ENCODE measurements around the gene CACNA1B.
"Not testable (repeated sequence)": the region's sequence is repeated elsewhere in the genome, so short reads cannot be mapped to it uniquely, and the experiment has no call there.

The CACNA1B gene

DNA sequence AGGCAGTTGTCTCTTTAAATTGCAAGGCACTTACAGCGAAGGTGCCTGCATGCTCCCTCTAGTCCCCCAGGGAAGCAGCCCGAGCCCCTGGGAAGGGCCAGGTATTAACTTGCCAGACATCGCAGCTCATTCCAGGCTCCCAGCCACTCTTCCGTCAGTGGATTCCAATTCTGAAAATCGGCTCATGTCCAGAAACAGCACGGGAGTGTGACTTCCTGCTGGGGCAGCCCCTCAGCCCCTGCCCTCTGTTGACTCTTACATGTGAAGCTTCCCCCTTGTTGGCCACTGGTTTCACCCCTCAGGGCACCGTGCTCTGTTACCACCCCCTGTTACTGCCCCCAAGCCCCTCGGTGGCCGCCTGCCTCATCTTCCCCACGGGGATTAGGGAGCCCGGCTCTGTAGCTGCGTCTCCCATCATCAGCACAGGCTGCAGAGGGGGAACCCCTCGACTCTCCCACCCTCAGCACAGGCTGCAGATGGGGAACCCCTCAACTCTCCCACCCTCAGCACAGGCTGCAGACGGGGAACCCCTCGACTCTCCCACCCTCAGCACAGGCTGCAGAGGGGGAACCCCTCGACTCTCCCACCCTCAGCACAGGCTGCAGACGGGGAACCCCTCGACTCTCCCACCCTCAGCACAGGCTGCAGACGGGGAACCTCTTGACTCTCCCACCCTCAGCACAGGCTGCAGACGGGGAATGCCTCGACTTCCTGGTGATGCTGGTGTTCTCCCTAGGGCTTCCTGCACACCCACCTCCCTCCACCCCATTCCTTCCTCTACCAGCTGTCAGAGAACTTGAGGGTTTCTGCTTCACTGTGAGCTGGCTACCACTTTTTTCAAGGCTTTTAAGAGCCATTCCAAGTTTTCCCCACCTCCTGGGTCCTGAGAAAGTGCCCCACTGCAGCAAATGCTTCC is 11.1 kb upstream of the CACNA1B start:
- no peak for DNase-seq

DNA sequence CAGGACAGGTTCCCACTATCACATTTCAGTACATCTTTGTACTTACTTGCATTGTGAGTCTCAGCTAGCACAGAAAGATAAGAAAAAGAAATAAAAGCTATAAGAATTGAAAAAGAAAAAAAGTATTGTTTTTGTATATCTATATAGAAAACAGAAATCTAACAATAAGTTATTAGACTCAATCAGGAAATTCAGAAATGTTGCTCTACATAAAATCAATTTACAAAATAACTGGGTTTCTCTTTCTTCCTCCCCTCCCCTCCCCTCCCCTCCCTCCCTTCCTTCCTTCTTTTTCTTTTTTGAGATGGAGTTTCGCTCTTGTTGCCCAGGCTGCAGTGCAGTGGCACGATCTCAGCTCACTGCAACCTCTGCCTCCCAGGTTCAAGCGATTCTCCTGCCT is 7.2 kb upstream of the CACNA1B start:
- DNase-seq: no peak

DNA sequence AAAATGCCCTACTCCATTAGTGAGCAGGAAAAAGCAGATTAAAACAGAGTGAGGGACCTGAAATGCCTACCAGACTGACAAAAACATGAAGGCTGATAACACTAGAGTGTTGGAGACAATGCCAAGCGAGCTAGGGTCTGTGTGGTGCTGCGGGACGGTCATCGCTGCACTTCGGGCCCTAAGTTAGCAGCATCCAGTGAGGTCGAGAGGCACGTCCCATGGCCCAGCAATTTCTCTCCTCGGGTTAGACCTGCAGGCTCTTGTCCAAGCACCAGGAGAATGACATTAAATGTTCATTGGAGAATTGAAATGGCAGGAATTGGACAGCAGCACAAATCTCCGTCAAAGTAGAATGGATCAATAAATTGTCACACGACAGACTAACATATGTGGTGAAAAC is 5.3 kb upstream of the CACNA1B start:
- DNase-seq: no peak

DNA sequence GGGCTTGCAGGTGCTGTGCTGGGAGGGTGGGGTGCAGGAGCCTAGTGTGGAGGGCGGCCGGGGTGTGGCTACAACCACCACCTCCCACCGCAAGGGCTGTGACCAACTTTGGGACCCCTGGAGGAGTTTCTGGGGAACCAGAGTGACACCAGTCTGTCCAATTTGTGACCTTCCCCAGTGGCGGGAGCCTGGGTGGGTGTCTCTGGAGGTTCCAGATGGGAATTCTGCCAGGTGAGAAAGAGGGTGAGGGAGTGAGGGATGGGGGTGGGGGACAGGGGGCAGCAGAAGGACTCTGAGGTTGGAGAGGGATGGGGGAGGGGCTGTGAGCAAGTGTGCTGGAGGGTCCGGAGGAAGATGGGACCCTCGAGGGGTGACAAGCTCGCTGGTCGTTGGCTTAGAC is 4.2 kb upstream of the CACNA1B start:
- DNase-seq: no peak

DNA sequence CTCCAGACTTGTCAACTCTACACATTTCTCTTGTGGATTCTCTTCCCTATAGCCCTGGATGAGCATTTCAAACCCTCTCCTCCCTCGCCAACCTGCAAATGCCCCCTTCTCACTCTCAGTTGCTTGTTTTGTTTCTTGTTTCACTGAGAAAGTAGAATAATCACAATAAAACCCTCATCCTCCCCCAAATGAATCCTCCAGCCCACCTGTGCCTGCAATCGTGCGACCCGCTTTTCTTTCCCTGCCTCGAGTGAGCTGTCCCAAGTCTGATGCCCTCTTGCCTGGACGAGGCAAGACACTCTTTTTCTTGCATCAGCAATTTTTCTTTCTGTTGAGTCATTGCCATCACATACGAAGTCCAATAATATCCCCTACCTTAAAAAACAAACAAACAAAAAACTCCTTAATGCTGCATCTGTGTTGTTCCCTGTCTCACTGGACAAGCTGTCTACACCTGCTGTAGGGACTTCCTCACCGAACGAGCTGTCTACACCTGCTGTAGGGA is 3.7 kb upstream of the CACNA1B start:
- DNase-seq: no peak

DNA sequence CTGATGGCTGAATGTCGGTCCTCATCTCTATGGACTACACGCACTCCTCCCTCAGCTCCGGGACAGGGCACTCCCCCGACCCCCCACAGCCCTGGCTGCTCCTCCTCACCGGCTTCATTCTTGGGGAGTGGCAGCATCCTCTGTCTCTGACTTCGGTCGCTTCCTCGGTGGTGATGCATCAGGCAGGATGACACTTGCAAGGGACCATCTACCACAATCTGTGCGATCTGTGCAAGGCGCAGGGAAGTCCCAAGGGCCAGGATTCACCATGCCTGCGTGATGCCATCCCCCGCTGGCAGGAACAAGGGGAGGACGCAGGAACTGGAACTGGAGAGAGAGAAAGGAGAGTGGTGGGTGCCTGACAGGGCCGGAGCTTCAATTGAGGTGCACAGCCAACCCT is 2.2 kb upstream of the CACNA1B start:
- no peak for DNase-seq

DNA sequence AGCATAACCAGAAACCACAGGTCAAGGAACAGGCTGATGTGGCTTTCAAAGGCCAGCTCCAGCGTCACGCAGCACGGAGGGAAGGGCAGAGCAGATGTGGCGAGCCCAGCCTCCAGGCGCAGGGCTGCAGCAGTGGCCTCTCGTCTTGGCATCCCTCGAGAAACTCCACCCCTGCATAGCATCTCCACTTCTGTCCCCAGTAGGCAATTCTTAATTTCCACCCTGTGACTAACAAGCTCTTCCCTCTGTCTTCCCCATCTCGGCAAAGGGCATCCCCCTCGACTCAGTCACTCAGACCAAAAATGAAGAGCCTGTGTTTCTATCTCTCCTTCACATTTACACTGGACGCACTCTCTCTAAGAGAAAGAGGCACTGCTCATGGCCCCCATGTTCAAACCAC is 1.7 kb upstream of the CACNA1B start:
- no peak for DNase-seq

DNA sequence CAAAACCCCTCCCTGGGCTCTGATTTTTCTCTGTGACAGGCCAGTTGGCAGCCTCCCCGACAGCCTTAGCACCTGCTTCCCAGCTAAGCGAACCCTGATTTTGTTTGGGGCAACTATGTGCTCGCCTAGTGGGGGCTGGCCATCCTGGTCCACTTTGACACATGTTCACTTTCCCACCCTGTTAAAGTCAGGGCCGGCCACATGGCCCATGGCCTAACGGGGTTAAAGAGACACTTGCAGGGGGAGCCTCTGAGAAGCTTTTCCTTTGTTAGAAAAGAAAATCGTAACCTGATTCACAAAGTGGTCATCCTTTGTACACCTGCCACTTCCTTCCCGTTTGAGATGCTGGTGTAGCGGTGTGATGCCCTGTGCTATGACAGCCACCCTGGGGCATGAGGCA is 1.3 kb upstream of the CACNA1B start:
- no peak for DNase-seq

DNA sequence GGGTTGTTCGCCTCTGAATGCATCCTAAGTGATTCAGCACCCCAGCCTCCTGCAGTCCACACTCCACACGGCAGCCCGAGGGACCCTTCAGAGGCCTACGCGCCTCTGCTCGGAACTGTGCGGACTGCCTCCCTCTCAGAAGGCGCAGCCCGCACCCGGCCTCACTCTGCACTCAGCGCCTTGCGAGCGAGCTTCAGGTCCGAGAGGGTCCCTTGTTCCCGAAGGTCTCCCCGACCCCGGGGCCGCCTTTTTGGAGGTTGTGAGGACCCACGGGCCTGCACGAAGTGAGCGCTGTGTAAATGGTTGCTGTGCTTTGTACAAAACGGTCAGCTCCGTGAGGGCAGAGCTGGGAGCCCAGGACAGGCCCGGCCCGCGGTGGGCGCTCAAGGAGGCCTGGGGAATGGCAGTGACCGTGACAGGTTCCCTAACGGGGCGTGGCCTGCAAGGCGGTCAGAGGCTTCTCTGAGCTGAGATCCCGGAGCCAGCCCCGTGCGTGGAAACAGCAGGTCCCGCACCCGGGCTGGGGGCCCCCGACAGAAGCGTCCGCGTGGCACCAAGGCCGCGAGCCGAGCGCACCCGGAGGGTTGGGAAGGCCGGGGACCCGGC is 698 bp upstream of the CACNA1B start:
- DNase-seq: no peak

DNA sequence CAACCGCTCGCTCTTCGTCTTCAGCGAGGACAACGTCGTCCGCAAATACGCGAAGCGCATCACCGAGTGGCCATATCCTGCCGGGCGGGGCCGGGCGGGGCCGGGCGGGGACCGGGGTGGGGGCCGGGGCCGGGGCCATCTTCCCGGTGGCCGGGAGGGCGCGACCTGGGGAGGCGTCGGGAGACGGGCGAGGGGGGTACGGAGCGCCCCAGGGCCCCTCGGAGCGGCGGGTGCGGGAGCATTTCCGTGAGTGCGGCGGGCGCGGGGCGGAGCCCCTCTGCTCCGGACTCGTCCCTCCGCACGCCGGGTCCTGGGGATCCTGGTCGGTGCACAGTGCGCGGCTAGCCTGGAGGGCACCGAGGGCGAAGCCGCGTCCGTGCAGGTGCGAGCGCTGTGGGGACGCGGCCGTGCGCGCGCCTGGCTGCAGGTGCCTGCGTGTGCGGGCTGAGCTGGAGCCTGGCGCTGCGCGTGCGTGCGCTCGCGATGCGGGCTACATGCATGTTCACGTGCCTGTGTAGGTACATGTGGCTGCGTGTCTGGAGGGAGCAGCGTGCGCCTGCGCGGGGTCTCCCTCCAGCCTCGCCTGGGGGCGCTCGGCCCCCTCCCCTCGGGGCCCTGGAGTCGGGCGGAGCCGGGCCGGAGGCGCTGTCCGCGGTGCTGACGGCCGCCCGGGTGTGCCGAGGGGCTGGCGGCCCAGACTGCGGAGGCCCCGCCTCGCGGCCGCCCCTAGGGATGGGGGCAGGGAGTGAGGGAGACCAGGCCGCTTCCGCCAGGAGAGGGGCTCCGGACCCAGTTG is 762 bp downstream of the CACNA1B start:
- no peak for DNase-seq

DNA sequence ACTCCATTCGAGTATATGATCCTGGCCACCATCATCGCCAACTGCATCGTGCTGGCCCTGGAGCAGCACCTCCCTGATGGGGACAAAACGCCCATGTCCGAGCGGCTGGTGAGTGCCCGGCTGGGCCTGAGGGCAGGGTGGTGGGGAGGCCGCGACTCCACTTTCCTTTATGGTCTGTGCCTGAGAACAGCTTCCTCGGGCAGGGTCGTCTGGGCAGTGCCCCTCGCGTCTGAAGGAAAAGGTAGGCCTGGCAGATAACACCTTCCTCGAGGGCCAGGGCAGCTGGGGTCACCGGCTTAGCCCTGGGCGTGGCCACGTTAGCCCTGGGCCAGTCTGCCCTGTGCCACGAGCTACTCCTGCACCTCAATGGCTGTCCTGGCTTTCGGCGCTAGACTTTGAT is 1.5 kb downstream of the CACNA1B start:
- no peak for DNase-seq

DNA sequence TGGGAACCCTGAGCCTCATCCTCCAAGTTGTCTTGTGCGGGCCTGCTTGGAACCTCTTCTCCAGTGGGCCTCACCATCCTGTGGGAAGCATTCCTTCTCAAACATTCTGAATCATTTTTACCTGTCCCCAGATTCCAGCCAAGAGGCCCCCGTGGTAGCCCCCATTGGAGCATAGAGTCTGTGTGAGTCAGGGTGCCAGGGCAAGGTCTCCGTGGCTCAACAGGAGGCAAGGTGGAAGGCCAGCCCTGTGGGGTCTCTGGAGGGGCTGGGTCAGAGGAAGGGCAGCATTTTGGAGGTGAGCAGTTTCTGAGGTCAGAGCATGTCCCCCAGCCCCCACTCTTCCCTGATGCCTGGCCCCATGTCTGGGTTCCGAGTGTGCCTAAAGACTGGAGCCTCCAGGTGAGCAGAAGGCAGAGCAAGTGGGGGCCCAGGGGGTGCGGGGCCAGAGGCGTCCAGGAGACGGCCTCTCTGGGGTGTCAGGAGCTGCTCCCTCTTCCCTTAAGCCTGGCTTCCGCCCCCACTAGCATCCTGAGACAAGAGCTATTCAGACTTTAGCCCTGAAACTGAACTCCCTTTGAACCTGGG is 2.1 kb downstream of the CACNA1B start:
- no peak for DNase-seq

DNA sequence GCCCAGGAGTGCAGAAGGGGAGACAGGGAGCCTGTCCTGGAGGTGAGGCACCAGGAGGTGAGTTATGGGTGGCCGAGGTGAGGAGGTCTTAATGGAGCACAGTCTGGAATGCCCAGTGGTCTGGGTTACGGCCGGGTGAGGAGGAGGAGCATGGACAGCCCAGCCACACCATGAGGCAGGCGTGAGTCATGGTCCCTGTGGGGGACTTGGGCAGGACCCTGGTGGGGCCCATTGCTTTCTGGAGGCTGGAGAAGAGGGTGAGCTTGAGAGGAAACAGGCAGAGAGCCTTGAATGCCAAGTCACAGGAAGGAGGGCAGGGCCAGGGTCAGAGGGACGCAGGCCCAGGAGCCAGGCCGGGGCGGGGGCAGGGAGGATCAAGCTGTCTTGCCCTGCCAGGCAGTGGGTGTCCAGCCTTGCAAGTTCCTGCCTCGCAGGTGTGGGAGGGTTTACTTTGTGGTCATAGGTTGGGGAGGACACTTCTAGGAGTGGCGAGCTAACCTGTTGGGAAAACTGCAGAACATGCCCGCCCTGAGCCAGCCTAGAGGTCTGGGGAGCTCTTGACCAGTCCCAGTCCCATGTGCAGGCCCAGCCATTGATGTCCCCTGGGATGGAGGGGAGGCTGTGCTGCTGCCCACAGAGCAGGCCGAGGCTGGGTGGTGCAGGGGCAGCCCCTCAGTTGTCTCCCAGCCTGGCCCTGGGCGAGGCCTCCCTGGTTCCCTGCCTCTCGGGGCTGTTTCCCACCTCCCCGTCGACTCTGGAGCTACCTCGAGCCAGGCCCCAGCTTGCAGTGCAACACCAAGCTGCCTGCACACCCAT is 2.8 kb downstream of the CACNA1B start:
- no peak for DNase-seq

DNA sequence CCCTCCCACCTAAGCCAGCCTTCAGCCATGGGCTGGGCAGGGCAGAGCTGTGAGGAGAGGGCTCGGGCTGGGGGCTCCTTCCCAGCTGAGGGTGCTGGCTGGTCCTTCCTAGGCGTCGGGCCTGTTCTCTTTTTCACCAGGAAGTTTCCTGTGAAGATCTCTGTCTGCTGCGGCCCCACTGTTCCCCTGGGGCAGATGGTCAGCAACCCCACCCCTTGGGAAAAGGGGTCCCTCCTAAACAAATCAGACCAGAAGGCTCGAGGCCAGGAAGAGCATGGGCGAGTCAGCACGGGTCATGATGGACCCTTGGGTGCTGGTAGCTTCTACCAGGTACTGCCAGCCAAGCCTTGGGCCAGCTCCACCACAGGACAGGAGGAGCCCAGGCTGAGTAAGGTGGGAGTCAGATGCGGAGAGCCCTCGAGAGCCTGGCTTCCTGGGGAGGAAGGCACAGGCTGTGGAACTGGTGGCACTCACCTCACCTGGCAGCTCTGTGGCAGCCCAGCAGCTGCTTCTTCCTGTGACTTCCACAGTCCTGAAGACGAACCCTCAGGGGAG is 3.5 kb downstream of the CACNA1B start:
- DNase-seq: no peak

DNA sequence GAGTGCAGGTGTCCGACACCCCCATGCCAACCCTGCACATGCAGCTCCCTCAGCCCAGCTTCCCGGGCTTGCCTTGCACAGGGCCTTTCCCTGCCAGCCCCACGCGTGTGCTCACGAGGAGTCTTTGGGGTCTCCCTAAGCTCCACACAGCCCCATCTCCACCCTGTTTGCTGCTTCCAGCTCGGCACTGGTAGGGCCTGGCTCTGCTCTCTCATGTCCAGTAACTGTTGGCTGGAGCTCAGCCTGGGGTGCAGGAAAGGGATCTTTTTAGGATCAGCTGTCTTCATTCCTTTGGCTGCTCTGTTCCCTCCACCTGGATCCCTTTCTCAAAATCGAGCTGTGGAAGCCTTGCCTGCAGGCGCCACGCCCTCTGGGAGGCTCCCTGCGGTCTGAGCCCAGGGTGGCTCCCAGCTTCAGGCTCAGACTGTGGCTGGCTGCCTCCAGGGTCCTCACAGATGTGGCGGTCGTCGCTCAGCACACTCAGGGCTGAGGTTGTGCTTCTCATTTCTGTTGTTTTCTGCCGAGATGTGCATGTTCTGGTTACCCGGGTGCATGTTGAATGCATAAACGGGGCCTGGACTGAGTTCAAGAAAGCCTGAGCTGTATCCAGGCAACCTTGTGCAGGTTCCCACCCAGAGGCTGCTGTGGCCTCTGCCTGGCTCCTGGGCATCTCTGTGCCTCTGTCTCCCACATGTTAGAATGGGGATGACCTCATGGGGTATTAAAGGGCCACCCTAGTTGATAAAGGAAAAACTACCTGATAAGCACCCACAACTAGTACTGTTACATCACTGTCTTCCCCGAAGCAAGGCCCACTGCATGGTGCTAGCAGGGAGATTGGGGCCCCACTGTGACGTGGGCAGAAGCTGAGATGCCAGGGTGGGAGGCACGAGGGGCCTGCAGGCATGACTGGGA is 4.3 kb downstream of the CACNA1B start:
- no peak for DNase-seq

DNA sequence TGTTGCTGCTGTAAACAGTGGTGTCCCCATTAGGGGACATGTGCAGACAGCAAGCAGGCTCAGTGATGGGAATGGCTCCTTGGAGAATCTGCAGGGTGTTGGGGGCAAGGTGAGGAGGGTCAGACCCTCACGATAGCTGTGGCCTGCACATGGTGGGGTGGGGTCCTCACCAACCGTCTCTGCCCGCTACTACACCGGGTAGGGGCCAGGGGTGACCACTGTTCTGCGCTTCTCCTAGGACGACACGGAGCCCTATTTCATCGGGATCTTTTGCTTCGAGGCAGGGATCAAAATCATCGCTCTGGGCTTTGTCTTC is 4.9 kb downstream of the CACNA1B start:
- DNase-seq: no peak

DNA sequence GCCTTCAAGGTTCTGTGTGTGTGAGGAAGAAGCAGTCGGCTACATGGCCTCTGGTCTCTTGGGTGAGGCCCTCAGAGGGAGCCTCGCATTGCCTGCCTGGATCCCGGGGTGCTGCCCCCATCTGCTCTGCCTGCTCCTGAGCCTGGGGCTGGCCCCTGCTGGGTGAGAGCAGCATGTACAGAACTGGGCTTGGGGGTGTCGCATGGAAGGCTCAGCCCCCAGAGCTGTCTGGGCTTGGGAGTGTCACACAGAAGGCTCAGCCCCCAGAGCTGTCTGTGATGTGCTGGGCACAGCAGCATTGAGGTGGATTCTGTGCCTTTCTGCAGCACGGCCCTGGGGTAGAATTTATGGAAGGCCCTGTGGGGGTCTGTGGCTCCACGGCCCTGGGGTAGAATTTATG is 6.4 kb downstream of the CACNA1B start:
- not testable (repeated sequence) for DNase-seq

DNA sequence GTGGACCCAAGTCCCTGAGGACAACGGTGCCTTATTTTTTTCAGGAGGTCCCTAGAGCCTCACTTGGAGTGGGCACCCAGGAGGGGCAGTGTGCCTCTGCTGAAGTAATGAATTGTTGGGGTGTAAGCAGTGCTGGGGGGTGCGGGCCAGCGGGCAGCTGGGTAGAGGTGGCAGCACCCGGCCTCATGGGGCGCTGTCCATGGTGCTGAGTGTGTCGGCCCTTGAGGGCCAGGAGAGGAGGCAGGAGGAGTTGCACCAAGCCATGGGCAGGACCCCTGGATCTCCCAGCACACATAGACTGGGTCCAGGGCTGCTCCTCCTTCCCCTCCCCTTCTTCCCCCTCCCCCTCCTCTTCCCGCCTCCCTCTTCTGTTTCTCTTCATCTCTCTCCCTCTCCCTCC is 7.0 kb downstream of the CACNA1B start:
- DNase-seq: not testable (repeated sequence)

DNA sequence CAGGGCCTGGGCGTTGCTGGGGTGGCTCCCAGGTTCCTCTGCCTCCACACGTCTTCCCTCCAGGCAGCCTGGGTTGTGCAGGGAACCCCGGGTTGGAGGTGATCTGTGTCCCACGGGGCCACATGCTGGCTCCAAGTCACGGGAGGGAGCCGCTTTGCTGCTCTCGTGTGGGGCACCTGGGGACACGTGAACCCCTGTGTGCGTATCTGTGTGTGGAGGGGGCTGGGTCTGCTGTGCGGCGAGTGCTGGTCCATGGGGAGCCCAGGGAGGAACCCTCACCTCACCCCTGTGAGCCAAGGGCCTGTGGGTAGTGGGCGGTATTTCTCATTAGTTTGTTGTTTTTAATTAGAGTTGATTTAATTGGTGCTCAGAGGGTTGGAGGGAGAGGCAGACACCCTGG is 7.5 kb downstream of the CACNA1B start:
- DNase-seq: not testable (repeated sequence)

DNA sequence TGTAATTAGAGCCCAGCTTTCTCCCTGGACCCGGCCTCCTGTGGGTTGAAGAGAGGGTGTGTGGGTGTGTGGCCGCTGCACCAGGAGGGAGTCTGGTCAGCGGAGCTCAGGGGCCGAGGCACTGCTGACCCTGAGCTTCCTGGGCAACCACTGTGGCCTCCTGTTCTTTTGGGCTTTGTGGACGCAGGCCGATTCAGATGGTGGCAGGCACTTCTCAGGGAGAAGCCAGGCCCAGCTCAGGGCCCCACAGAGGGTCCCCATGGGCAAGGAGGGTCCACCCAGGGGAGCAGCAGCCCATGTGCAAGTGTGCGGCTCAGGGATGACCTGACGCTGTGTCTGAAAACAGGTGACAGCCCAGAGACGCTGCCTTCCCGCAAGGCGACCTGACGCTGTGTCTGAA is 11.0 kb downstream of the CACNA1B start:
- not testable (repeated sequence) for DNase-seq

DNA sequence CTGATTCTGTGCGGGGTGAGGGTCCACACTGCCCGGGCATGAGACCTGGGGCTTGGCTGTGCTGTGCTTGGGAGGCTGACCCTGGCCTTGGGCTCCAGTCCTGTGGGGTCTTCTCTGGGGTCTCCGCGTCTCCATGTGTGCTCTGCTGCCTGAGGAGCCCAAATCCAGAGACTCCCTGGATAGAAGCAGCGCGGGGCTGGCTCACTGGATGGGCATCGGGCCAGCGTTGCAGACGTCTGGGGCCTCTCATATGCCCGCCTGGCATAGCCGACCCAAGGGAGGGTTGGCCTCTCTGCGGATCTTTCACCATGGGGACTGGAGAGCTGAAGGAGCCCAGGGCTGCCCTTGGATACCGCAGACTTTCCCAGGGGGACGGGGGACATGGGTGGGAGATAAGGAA is 12.4 kb downstream of the CACNA1B start:
- DNase-seq: not testable (repeated sequence)
